Neural cell (in vitro differentiated cells): ENCODE data around the gene EIF2D.

Experiments
- EZH2 ChIP-seq: fragments of 200-600, 300-800 bp; shearing (Covaris generic), sonication (generic); IDR thresholded peaks from 2 replicates; pipeline ENCODE4 v1.6.1; 2014; ENCODE audit warnings: antibody characterized with exemption, low read length, borderline replicate concordance, mild to moderate bottlenecking; ENCODE audit not compliant: insufficient read depth, poor library complexity, severe bottlenecking
- TF ChIP-seq, protein P1 (sequence below): IDR thresholded peaks from 2 replicates; pipeline ENCODE4 v1.6.1; 2012; ENCODE audit warnings: borderline replicate concordance
- TF ChIP-seq, protein P2 (sequence below): fragments of 450-650 bp; IDR thresholded peaks from 2 replicates; pipeline ENCODE4 v1.5.1; 2014; ENCODE audit warnings: antibody characterized with exemption, mild to moderate bottlenecking, moderate library complexity; ENCODE audit not compliant: poor library complexity, severe bottlenecking

DNA sequence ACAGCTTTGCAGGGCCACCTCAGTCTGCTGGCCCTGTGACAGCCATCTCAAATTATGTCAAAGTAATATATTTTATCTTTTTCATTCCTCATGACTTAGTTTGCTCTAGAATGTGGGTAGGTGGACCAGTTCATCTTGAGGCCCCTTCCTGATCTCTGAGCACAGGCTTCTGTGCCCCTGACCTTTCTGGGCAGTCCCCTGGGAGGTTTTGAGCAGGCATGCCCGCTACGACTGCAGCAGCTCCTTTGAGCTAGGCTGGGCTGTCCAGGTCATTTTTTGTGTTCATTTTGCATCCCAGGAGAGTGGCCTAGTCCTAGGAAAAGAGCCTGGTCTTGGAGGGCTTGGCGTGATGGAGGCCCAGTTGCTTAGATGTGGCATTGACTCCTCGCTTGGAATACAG lies 42.7 kb downstream of the EIF2D start:
- TF ChIP-seq, protein P1, sequence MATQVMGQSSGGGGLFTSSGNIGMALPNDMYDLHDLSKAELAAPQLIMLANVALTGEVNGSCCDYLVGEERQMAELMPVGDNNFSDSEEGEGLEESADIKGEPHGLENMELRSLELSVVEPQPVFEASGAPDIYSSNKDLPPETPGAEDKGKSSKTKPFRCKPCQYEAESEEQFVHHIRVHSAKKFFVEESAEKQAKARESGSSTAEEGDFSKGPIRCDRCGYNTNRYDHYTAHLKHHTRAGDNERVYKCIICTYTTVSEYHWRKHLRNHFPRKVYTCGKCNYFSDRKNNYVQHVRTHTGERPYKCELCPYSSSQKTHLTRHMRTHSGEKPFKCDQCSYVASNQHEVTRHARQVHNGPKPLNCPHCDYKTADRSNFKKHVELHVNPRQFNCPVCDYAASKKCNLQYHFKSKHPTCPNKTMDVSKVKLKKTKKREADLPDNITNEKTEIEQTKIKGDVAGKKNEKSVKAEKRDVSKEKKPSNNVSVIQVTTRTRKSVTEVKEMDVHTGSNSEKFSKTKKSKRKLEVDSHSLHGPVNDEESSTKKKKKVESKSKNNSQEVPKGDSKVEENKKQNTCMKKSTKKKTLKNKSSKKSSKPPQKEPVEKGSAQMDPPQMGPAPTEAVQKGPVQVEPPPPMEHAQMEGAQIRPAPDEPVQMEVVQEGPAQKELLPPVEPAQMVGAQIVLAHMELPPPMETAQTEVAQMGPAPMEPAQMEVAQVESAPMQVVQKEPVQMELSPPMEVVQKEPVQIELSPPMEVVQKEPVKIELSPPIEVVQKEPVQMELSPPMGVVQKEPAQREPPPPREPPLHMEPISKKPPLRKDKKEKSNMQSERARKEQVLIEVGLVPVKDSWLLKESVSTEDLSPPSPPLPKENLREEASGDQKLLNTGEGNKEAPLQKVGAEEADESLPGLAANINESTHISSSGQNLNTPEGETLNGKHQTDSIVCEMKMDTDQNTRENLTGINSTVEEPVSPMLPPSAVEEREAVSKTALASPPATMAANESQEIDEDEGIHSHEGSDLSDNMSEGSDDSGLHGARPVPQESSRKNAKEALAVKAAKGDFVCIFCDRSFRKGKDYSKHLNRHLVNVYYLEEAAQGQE: no peak
- TF ChIP-seq, protein P2, sequence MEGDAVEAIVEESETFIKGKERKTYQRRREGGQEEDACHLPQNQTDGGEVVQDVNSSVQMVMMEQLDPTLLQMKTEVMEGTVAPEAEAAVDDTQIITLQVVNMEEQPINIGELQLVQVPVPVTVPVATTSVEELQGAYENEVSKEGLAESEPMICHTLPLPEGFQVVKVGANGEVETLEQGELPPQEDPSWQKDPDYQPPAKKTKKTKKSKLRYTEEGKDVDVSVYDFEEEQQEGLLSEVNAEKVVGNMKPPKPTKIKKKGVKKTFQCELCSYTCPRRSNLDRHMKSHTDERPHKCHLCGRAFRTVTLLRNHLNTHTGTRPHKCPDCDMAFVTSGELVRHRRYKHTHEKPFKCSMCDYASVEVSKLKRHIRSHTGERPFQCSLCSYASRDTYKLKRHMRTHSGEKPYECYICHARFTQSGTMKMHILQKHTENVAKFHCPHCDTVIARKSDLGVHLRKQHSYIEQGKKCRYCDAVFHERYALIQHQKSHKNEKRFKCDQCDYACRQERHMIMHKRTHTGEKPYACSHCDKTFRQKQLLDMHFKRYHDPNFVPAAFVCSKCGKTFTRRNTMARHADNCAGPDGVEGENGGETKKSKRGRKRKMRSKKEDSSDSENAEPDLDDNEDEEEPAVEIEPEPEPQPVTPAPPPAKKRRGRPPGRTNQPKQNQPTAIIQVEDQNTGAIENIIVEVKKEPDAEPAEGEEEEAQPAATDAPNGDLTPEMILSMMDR: no peak
- TF ChIP-seq EZH2: no peak
